NCI-H226 (cell line): Measurements from ENCODE around the gene TBC1D10A.
"Not testable (repeated sequence)": the region's sequence is repeated elsewhere in the genome, so short reads cannot be mapped to it uniquely, and the experiment has no call there.

Source experiments
- DNase-seq: peaks from one replicate; pipeline ENCODE4 v3.0.0-alpha.2; 2015

The TBC1D10A gene

DNA sequence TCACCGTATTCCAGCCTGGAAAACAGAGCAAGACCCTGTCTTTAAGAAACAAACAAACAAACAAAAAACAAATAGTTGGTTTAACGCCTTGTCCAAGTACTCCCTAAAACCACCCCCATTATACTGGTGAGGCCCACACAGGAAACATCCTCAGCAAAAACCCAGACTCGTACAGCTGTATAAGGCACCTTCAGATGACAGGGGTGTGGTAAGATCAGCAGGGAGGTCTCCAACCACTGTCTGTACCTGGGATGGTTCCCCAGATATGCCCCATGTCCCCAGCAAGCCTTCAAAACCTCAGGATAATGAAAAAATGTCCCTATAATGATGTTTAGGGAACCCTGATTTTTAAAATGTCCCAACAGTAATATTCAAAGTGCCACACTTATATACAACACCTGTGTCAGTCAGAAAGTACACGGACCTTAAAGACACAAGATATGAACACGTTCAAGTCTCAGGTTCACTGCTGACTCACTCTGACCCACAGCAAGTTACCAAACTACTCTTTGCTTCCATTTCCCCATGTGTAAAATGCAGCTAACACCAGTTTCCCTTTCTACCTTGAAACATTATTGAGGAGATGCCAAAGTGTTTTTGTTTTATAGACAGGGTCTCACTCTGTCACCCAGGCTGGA is 20.6 kb upstream of the TBC1D10A start:
- no peak for DNase-seq

GRCh38 chr22:30344447-30345200 is 17.9 kb upstream of the TBC1D10A start:
- DNase-seq: no peak

- DNase-seq: no peak
Observed at GRCh38 chr22:30340911-30341685, 14.4 kb upstream of the TBC1D10A start.

DNA sequence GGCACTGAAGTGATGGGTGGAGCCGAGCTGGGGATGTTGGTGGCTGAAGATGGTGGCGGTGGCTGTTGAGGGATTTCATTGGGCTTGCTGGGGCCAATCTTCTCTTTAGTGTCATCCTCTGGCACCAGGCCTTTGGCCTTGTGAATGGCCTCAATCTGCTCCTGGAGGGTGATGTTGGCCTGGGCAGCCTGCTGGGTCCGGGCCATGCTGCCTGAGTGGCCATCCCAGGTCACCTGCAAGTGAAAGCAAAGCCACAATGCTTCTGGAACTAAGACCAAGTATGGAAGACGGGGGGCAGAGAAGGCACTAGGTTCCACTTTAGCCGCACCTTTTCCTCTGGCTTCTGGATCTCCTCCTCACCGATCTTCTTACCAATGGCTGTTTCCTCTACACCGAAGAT is 12.1 kb upstream of the TBC1D10A start:
- no peak for DNase-seq

DNA sequence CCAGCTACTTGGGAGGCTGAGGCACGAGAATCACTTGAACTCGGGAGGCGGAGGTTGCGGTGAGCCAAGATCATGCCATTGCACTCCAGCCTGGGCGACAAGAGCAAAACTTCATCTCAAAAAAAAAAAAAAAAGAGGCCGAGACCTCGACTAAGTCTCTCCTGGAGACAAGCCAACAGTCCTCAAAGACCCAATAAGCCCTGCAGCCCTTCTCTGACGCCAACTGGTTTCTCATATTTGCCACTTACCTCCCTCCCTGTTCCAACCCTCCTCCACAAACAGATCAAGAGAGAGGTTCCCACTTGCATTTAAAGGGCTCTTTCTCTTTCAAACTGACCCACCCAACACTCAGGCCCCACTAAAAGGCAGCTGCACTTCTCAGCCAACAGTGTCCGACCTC is 11.6 kb upstream of the TBC1D10A start:
- not testable (repeated sequence) for DNase-seq

DNA sequence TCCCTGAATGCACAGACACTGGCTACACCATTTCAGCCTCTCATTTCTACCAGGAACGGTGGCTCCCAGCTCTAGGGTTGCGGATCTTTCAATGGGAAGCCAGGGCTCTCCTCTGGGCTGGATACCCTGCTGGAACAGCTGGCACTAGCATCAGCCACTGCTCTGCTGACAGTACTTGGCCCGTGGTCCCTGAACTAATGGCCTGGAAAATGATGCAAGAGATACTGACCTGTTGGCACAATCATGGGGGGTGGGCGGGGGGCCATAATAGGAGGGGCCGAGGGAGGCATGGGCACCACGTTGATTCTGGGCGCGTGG is 10.7 kb upstream of the TBC1D10A start:
- no peak for DNase-seq

DNA sequence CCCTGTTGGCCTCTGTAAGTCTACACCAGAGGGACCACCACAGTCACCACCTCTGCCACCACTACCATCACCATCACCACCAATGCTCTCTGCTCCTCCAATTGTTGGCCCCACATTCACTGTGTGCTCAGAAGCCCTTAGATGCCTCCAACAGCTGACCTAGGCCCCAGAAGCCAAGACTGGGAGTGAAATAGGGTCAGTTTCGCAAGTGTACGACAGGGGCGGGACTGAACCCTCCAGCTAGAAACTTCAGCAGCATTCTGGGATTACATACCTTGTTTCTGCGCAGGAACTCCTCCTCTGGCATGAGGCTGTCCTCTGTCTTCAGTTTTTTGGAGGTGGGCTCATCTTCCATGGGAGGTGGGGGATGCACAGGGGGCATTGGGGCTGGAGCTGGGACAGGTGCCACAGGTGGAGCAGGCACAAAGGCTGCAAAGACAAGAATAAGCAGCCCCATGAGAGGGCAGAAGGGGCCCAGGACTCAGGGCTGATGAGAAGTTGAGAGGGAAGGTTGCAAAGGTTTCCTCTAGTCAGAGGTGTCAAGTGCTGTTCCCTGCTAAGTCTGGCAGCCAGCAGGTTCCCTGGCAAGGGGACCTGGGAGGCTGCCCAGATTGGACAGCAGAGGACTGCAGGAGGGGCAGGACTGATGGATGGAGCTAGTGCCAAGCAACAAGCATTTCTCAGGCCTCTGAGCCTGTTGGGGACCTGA is 10.2 kb upstream of the TBC1D10A start:
- DNase-seq: no peak

DNA sequence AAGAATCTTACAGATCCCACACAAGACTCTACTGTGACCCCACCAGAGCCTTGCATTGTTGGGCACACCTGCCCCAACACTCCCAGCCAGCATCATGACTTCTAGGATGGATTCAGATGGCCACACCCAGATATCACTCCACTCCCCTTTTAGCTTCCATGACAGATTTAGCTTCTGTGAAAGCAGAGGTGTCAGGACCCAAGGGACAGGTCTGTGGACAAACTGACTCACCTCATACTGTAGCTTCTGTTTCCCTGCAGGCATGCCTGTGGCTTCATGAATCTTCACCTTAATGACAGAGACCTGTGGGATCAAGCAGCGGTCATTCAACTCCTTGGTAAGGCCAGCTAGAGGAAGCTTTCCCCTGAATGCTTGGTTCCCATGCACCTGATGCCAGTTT is 8.5 kb upstream of the TBC1D10A start:
- DNase-seq: no peak

DNA sequence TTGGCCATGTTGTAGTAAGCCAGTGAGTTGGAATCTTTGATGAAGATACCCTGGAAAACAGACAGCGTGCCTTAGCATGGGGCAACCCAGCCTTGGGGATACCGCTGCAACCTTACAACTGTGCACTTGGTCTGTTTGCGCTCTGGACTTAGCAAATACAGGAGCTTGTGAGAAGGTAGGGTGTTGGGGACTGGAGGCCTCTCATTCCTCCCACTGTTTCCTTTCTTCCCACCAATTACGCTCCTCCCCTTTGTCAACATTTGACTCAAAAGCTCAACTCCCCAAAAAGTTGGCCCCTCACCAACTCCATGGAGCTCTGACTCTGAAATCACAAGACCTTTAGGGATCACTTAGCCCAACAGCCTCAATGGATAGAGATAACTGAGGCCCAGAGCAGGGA is 7.9 kb upstream of the TBC1D10A start:
- DNase-seq: no peak

DNA sequence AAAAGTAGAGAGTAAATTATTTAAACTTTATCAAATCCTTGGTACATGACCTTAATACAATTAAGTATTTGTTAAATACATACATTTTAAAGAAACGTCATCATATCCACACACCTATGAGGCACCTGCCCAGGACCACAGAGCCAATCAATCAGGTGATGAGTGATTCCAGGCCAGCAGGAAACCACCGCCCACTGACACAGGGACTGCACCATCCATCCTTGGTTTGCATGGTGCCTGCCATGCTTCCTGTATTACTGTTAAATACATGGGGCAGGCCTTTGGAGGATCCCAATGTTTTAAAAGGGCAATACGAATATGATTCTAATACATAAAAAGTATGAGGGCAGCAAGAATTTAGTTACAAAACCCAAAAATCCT is 7.0 kb upstream of the TBC1D10A start:
- no peak for DNase-seq

DNA sequence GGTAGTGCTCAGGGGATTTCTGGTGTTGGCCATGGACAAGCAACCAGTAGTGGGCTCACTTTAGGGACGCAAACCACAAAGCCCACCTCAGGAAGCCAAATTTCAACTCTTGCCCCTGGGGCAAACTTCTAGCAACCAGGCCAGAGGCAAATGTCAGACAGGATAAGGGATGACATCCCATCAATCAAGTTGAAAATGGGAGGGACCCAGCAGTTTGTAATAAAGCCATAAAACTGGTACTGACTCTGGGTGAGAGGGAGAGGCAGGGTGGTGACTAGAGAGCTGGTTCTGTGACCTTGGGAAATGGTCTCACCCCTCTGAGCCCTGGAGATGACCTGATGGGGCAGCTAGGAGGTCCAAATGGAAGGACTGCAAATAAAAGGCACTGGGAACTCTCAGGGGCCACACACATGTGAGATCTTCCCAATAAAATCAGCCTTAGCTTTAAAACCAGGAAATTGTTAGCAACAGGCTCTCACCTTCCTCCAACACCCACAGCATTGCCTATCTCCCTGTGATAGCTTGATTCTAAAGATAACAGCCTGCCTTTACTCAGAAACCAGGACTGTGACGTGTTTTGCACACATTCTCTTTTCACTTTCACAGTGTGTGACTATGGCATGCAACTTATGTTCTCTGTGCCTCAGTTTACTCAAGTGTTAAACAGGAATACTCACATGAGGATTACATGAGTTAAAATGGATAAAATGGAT is 6.4 kb upstream of the TBC1D10A start:
- DNase-seq: no peak

GRCh38 chr22:30332551-30332950 is 5.8 kb upstream of the TBC1D10A start:
- no peak for DNase-seq

DNA sequence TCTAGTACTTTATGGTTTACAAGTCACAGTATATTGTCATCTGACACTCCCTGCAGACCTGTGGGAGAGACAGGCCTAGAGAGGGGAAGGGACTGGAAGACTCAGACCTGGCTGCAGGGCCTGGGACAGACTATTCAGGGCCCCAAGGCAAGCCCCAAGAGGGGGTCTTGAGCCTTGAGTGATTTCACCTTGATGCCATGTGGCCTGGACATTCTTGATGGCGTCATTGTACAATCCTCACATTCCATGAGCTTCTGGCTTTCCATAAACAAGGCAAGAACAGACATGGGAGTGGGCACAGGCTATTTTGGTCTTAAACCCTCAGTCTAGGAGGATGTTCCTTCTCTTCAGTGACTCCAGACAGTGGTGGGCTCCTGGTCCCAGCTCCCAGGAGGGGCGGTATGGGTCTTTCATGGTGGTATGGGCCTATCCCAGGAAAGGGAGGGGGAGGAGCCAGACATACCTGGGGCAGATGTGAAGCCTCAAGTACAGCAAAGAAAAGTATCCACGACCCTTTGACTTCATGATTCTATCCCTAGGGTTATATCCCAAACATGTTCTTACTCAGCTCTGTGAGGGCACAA is 1.8 kb upstream of the TBC1D10A start:
- no peak for DNase-seq

GRCh38 chr22:30327864-30328345 is 1.2 kb upstream of the TBC1D10A start:
- no peak for DNase-seq

- DNase-seq: peak; percentile 10
Observed at GRCh38 chr22:30326255-30326705, 461 bp downstream of the TBC1D10A start.

DNA sequence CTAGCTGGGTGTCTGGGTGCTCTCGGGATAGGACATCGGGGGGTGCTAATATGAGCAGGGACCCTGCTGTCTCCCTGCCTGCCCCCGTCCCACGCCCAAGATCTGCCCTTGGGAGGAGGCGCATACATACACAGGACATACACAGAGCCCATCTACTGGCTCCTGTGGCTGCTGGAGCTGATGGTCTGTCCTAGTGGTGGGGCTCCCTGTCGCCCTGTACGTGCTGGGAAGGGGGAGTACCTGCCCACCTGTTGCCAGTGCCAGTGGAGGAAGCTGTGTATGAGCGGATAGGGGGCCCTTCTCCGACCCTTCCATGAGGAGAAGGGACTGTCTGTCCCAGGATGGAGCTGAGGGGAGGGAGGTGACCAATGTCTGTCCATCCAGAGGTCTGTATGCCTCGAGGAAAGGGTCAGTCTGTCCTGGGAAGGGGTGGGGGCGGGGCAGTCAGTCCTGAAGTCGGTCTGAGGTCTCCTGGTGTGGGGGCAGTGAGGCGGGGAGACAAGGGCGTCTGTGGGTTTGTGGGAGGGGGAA is 952 bp downstream of the TBC1D10A start:
- DNase-seq: no peak

DNA sequence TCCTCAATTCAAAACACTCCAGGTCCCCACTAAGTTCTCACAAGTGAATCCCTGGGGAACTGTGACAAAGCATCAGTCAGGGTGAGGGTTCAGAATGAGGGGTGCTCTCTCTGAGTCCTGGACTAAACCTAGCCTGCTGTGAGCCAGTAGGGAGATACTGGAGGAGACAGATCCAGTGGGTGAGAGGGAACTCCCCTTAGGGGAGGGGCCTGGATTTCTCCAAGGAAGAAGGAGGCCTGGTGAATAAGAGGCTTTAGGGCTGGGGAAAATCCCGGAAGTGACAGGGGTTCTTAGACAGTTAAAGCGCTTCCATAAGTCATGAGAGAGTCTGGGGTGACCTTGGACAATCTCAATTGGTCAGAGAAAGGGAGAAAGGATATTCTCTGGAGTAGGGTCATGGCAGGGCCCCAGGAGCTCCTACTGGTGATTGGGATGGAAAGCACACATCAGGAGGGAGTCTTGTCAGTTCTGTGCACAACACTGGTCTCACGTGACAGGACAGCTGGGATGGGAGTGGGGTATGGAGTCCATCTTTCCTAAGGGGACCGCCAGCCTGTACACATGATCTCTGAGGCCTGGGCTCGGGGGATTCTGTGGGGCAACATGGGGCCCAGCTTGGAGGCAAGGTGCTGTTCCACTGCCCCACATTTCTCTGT is 1.5 kb downstream of the TBC1D10A start:
- peak; percentile 77 for DNase-seq

DNA sequence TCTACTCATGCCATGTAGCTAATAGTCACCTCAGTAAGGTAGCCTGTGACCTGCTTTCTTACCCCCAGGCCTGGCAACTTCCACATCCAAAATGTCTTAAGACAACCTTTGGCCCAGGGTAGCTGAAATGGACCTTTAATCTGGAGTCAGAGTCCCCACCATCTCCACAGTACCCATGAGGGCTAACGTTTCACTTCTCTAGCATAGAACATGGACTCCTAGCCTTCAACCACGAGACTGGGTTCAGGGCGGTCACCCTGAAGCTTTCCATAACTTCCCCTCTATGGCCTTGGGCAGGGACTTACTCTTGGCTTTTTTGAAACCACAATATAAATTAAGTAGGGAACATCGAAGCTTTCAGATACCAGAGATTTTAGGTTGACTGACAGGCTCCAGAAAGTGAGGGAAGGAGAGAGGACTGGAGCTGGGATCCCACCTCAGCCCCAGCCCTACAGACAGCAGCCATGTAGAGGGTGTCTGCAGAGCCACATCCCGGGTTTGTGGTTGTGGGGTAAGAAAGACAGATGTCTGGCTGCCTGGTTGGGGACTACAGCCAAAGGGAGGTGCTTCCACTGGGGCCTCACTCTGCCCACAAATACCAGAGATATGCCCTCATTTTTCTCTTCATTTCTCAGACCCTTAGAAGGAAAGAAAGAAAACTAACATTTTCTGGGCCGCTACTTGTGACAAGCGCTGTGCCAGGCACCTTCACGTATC is 2.6 kb downstream of the TBC1D10A start:
- DNase-seq: no peak

- no peak for DNase-seq
Observed at GRCh38 chr22:30323246-30323645, 3.5 kb downstream of the TBC1D10A start.

GRCh38 chr22:30321461-30321860 is 5.3 kb downstream of the TBC1D10A start:
- DNase-seq: no peak
